BJ (cell line): Measurements from ENCODE around the gene ATRAID. TPM values are rescaled to one million over a fixed set of nuclear protein-coding genes. Genes with fewer than 3 reads are reported as not detected.

Experiments
- CTCF ChIA-PET: fragments of 350-600 bp; formaldehyde crosslinking; extraction: SDS; loops from one replicate; lab custom pipeline; 2021; ENCODE audit warnings: antibody characterized with exemption, inconsistent platforms; lab: Yijun Ruan, JAX
- POLR2A ChIA-PET: fragments of 300-600 bp; sonication (Branson Sonifier 250); formaldehyde crosslinking; extraction: SDS; loops from one replicate; lab custom pipeline; 2021; ENCODE audit warnings: antibody characterized with exemption; lab: Charles Lee
- DNase-seq: peaks from one replicate; pipeline ENCODE4 v3.0.0-alpha.2; 2011; ENCODE audit warnings: low read depth
- H3K27me3 ChIP-seq: 2 replicates; pipeline ENCODE4 v1.6.0; 2011; ENCODE audit warnings: low read length; ENCODE audit not compliant: control insufficient read depth, insufficient read depth
- H3K36me3 ChIP-seq: 2 replicates; pipeline ENCODE4 v1.5.1; 2011; ENCODE audit warnings: low read length; ENCODE audit not compliant: control insufficient read depth, insufficient read depth
- H3K4me3 ChIP-seq: 2 replicates; pipeline ENCODE4 v1.5.1; 2011; ENCODE audit warnings: low read depth, mild to moderate bottlenecking, control low read depth, low read length
- CTCF ChIP-seq: IDR thresholded peaks from 2 replicates; pipeline ENCODE4 v1.5.1; 2011; ENCODE audit warnings: low read depth, mild to moderate bottlenecking, control low read depth, inconsistent platforms, low read length, moderate library complexity; ENCODE audit not compliant: insufficient read depth
- polyA plus RNA-seq: library from polyadenylated mRNA; depleted of rRNA; stranded (reverse); fragments of >200 nt; gene quantifications from 2 replicates; pipeline ENCODE4 v1.2.3, GENCODE V29; 2011

ATRAID gene
- polyA plus RNA-seq, 1 experiment: 217 TPM

- TF ChIP-seq CTCF: no peak
- Histone ChIP-seq H3K36me3 (peaks cover 48% of the 10 kb centered on the region), H3K4me3 (no peak overlapping the region), H3K27me3 (no peaks in the 10 kb centered on the region)
- ChIA-PET POLR2A (no interaction called here), CTCF (interaction anchor here (1.2 to 1.6 kb wide), 2 partner anchors 12 to 16 kb away, joined by 3 to 4 read pairs; no protein-coding TSS in a partner anchor)
- DNase-seq: no peak
Observed at GRCh38 chr2:27233341-27233740, 21.5 kb downstream of the ATRAID start.

GRCh38 chr2:27236136-27236535 lies 24.3 kb downstream of the ATRAID start:
- no peaks in the 10 kb centered on the region for H3K27me3 ChIP-seq
- H3K4me3 ChIP-seq: no peak overlapping the region
- DNase-seq: no peak
- peaks cover 60% of the 10 kb centered on the region for H3K36me3 ChIP-seq
- ChIA-PET CTCF (interaction anchor here (0.9 to 2.2 kb wide), 2 partner anchors 7 to 44 kb away, joined by 3 to 5 read pairs; no protein-coding TSS in a partner anchor), POLR2A (no interaction called here)
- TF ChIP-seq CTCF: no peak

DNA sequence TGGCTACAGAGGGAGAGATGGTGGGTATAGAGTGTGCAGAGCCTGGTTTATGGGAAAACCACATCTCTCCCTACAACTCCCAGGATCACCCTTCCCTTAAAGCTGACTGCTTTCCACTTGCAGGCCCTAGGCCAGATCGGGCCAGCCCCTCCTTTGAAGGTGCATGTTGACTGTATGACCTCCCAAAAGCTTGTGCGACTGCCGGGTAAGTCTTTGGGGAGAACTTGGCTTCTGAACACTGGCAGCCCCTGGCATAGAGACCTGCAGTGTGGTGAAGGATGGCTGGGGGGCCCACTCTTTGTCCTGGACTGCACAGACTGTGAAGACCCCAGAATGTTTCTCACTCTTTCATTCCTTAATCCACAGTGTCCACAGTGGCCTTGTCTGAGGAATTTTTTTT lies 24.8 kb downstream of the ATRAID start:
- ChIA-PET POLR2A (no interaction called here), CTCF (interaction anchor here (0.9 kb wide), 1 partner anchor 43 kb away, joined by 3 read pairs; no protein-coding TSS in a partner anchor)
- no peak for DNase-seq
- H3K4me3 ChIP-seq: no peak overlapping the region
- TF ChIP-seq CTCF: no peak
- no peaks in the 10 kb centered on the region for H3K27me3 ChIP-seq
- H3K36me3 ChIP-seq: peaks cover 62% of the 10 kb centered on the region

- no peak for DNase-seq
- TF ChIP-seq CTCF: no peak
- H3K4me3 ChIP-seq: no peak overlapping the region
- H3K36me3 ChIP-seq: peaks cover 61% of the 10 kb centered on the region
- CTCF ChIA-PET: no interaction called here
- POLR2A ChIA-PET: no interaction called here
- no peaks in the 10 kb centered on the region for H3K27me3 ChIP-seq
Observed at GRCh38 chr2:27237341-27237945, 25.6 kb downstream of the ATRAID start.

DNA sequence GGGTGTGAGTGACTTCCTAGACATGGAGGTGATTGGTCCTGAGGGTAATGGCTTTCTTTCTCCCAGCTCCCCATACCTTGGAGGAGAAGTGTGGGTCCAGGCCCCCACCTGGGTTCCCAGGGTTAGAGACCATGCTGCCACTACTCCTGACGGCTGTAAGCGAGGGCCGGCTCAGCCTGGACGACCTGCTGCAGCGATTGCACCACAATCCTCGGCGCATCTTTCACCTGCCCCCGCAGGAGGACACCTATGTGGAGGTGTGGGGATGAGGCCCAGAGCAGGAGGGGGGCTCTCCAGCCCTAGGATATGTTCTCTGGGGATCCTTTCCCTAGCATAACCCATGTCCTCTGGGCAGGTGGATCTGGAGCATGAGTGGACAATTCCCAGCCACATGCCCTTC lies 27.1 kb downstream of the ATRAID start:
- H3K27me3 ChIP-seq: no peaks in the 10 kb centered on the region
- POLR2A ChIA-PET: interaction anchor here (0.7 kb wide), 1 partner anchor 67 kb away, joined by 3 read pairs; no protein-coding TSS in a partner anchor
- CTCF ChIA-PET: no interaction called here
- TF ChIP-seq CTCF: no peak
- DNase-seq: no peak
- peaks cover 52% of the 10 kb centered on the region for H3K36me3 ChIP-seq
- no peak overlapping the region for H3K4me3 ChIP-seq
